Adrenal gland (tissue), 5 donors: ENCODE data around the gene CDHR2.

ENCODE experiments used
- POLR2A ChIP-seq, 2 donors: fragments of 450-650 bp; IDR thresholded peaks; one replicate each; pipeline ENCODE4 v1.6.1; 2017; ENCODE audit warnings: antibody characterized with exemption in 2 of 2, mild to moderate bottlenecking in 2 of 2, moderate library complexity in 1 of 2
- TF ChIP-seq, protein P1 (sequence below), 6 experiments: fragments of 450-650 bp in 4 of 6; fragments of 200-600 bp in 2 of 6; sonication (generic) in 1 of 6; IDR thresholded peaks; 1 replicate in 5 of 6; 2 replicates in 1 of 6; pipeline versions ENCODE4 v1.5.1 to v1.8.0; 2016 to 2021; ENCODE audit warnings: antibody characterized with exemption in 6 of 6, mild to moderate bottlenecking in 2 of 6, moderate library complexity in 1 of 6
- donor health status: DM: no; HTN: no; CAD: no.

DNA sequence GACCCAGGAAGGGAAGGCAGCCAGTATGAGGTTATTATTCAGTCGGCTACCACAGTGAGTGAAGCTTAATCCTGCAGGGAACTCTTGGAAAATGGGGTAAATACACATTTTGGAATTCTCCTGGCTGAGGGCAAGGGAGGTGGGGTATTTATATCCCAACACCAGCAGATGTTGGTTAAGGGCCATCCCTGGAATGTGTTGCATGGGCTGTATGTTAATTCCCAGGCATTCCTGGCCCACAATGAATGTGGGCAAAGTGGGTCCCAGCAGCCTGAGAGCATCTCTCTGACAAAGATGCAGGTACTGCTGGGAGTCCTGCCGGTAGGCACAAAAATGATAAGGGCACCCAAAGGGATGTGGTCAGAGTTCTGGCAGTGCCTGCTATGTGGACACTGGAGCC is 63.7 kb downstream of the CDHR2 start:
- TF ChIP-seq, protein P1, sequence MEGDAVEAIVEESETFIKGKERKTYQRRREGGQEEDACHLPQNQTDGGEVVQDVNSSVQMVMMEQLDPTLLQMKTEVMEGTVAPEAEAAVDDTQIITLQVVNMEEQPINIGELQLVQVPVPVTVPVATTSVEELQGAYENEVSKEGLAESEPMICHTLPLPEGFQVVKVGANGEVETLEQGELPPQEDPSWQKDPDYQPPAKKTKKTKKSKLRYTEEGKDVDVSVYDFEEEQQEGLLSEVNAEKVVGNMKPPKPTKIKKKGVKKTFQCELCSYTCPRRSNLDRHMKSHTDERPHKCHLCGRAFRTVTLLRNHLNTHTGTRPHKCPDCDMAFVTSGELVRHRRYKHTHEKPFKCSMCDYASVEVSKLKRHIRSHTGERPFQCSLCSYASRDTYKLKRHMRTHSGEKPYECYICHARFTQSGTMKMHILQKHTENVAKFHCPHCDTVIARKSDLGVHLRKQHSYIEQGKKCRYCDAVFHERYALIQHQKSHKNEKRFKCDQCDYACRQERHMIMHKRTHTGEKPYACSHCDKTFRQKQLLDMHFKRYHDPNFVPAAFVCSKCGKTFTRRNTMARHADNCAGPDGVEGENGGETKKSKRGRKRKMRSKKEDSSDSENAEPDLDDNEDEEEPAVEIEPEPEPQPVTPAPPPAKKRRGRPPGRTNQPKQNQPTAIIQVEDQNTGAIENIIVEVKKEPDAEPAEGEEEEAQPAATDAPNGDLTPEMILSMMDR (IDR thresholded peaks at IDR 0.05) = no peak
- no peak for TF ChIP-seq POLR2A (IDR thresholded peaks at IDR 0.05)
